ENCODE measurements around the gene UNC45B. TPM values are rescaled to one million over a fixed set of nuclear protein-coding genes. Genes with fewer than 3 reads are reported as not detected.
"Not testable (repeated sequence)": the region's sequence is repeated elsewhere in the genome, so short reads cannot be mapped to it uniquely, and the experiment has no call there.

UNC45B gene
- total and polyA plus RNA-seq, 2 experiments from 2014 or later, result 174 to 241 TPM

GRCh38 chr17:35144840-35145239 is 2.8 kb upstream of the UNC45B start:
- Histone ChIP-seq H3K36me3 (peaks cover 2% of the 10 kb centered on the region), H3K4me3 (no peak overlapping the region), H3K27me3 (no peaks in the 10 kb centered on the region), H3K4me1 (ENCODE audit: low read depth) (peaks cover 26% of the 10 kb centered on the region), H3K9me3 (ENCODE audit: low read depth) (no peaks in the 10 kb centered on the region), H3K27ac (peak overlapping the region; percentile 99)
- DNase-seq (ENCODE audit: low read depth in 1 of 2, low spot score in 1 of 2), result no peak
- TF ChIP-seq CTCF (IDR thresholded peaks at IDR 0.05; ENCODE audit: low read depth, low read length), result no peak

GRCh38 chr17:35146214-35146833 is 1.3 kb upstream of the UNC45B start:
- Histone ChIP-seq H3K9me3 (ENCODE audit: low read depth) (no peaks in the 10 kb centered on the region), H3K27me3 (no peaks in the 10 kb centered on the region), H3K36me3 (peaks cover 9% of the 10 kb centered on the region), H3K27ac (peak overlapping the region; percentile 99), H3K4me3 (no peak overlapping the region), H3K4me1 (ENCODE audit: low read depth) (peaks cover 32% of the 10 kb centered on the region)
- peak in 1 of 2 donors; percentile 22 for DNase-seq (ENCODE audit: low read depth in 1 of 2, low spot score in 1 of 2)
- no peak for TF ChIP-seq CTCF (IDR thresholded peaks at IDR 0.05; ENCODE audit: low read depth, low read length)

GRCh38 chr17:35148144-35148543 is 527 bp downstream of the UNC45B start:
- Histone ChIP-seq H3K4me1 (ENCODE audit: low read depth) (peaks cover 32% of the 10 kb centered on the region), H3K9me3 (ENCODE audit: low read depth) (no peaks in the 10 kb centered on the region), H3K4me3 (peak overlapping the region; percentile 29), H3K27me3 (no peaks in the 10 kb centered on the region), H3K27ac (peak overlapping the region; percentile 99), H3K36me3 (peaks cover 27% of the 10 kb centered on the region)
- no peak for TF ChIP-seq CTCF (IDR thresholded peaks at IDR 0.05; ENCODE audit: low read depth, low read length)
- peak in 1 of 2 donors; percentile 27 for DNase-seq (ENCODE audit: low read depth in 1 of 2, low spot score in 1 of 2)

GRCh38 chr17:35149941-35150340 is 2.3 kb downstream of the UNC45B start:
- Histone ChIP-seq H3K4me3 (peak overlapping the region; percentile 5), H3K36me3 (peaks cover 43% of the 10 kb centered on the region), H3K9me3 (ENCODE audit: low read depth) (no peaks in the 10 kb centered on the region)

GRCh38 chr17:35151080-35151479 is 3.5 kb downstream of the UNC45B start:
- not testable (repeated sequence) for H3K27ac ChIP-seq; H3K4me3 ChIP-seq; H3K9me3 ChIP-seq (ENCODE audit: low read depth); DNase-seq (ENCODE audit: low read depth in 1 of 2, low spot score in 1 of 2); H3K27me3 ChIP-seq
- Histone ChIP-seq H3K4me1 (ENCODE audit: low read depth) (peaks cover 31% of the 10 kb centered on the region), H3K36me3 (peaks cover 54% of the 10 kb centered on the region)

More at GRCh38 chr17:35149941-35150340, 2.3 kb downstream of the UNC45B start:
- DNase-seq (ENCODE audit: low read depth in 1 of 2, low spot score in 1 of 2), result no peak
- H3K27ac ChIP-seq, result peak overlapping the region; percentile 99
- H3K27me3 ChIP-seq, result no peaks in the 10 kb centered on the region
- peaks cover 32% of the 10 kb centered on the region for H3K4me1 ChIP-seq (ENCODE audit: low read depth)
- TF ChIP-seq CTCF (IDR thresholded peaks at IDR 0.05; ENCODE audit: low read depth, low read length), result no peak

GRCh38 chr17:35152421-35153140 is 5.0 kb downstream of the UNC45B start:
- no peak for TF ChIP-seq CTCF (IDR thresholded peaks at IDR 0.05; ENCODE audit: low read depth, low read length)
- H3K36me3 ChIP-seq, result peaks cover 67% of the 10 kb centered on the region
- H3K9me3 ChIP-seq (ENCODE audit: low read depth), result no peaks in the 10 kb centered on the region
- DNase-seq (ENCODE audit: low read depth in 1 of 2, low spot score in 1 of 2), result no peak
- no peak overlapping the region for H3K27ac ChIP-seq
- H3K4me3 ChIP-seq, result no peak overlapping the region
- no peaks in the 10 kb centered on the region for H3K27me3 ChIP-seq
- H3K4me1 ChIP-seq (ENCODE audit: low read depth), result peaks cover 20% of the 10 kb centered on the region
